ENCODE results near the gene ASCL5.
A peak's percentile ranks its signal among the peaks of the same experiment; 100 is the strongest.

Gene ASCL5

GRCh38 chr1:201153474-201154388 lies 26.7 kb upstream of the ASCL5 start:
- no peak for DNase-seq (ENCODE audit: low spot score)

GRCh38 chr1:201149400-201149799 lies 22.4 kb upstream of the ASCL5 start:
- DNase-seq (ENCODE audit: low spot score) = peak; percentile 29

- no peak for DNase-seq (ENCODE audit: low spot score)
These were observed 20.5 kb upstream of the ASCL5 start for GRCh38 chr1:201147396-201148015.

GRCh38 chr1:201146626-201147390 lies 19.8 kb upstream of the ASCL5 start:
- no peak for DNase-seq (ENCODE audit: low spot score)

- no peak for DNase-seq (ENCODE audit: low spot score)
These were observed 18.8 kb upstream of the ASCL5 start for GRCh38 chr1:201145816-201146215.

GRCh38 chr1:201145132-201145531 lies 18.1 kb upstream of the ASCL5 start:
- no peak for DNase-seq (ENCODE audit: low spot score)

- DNase-seq (ENCODE audit: low spot score) = no peak
These were observed 17.7 kb upstream of the ASCL5 start for GRCh38 chr1:201144701-201145100.

GRCh38 chr1:201143726-201144635 lies 17.0 kb upstream of the ASCL5 start:
- no peak for DNase-seq (ENCODE audit: low spot score)

GRCh38 chr1:201142849-201143725 lies 16.1 kb upstream of the ASCL5 start:
- DNase-seq (ENCODE audit: low spot score) = no peak

GRCh38 chr1:201142011-201142848 lies 15.2 kb upstream of the ASCL5 start:
- DNase-seq (ENCODE audit: low spot score) = no peak

- no peak for DNase-seq (ENCODE audit: low spot score)
These were observed 14.4 kb upstream of the ASCL5 start for GRCh38 chr1:201141418-201141817.

- no peak for DNase-seq (ENCODE audit: low spot score)
These were observed 13.9 kb upstream of the ASCL5 start for GRCh38 chr1:201140941-201141260.

- DNase-seq (ENCODE audit: low spot score) = no peak
These were observed 13.4 kb upstream of the ASCL5 start for GRCh38 chr1:201140235-201140940.

- no peak for DNase-seq (ENCODE audit: low spot score)
These were observed 12.8 kb upstream of the ASCL5 start for GRCh38 chr1:201139756-201140155.

GRCh38 chr1:201139306-201139705 lies 12.3 kb upstream of the ASCL5 start:
- DNase-seq (ENCODE audit: low spot score) = no peak

- DNase-seq (ENCODE audit: low spot score) = no peak
These were observed 11.4 kb upstream of the ASCL5 start for GRCh38 chr1:201138311-201138840.

GRCh38 chr1:201137579-201138310 lies 10.8 kb upstream of the ASCL5 start:
- peak; percentile 91 for DNase-seq (ENCODE audit: low spot score)

- DNase-seq (ENCODE audit: low spot score) = no peak
These were observed 10.0 kb upstream of the ASCL5 start for GRCh38 chr1:201137024-201137392.

Data from AG20443 (cell line).